ENCODE measurements around the gene OSBP. TPM values are rescaled to one million over a fixed set of nuclear protein-coding genes. Genes with fewer than 3 reads are reported as not detected.

Gene OSBP
- total RNA-seq, 1 experiment from 2014 or later = 35.3 TPM

GRCh38 chr11:59558270-59558643, 57.3 kb downstream of the OSBP start:
- BruUV-seq (replicated peaks) = no TSS peak
- Histone ChIP-seq H3K27me3 (ENCODE audit: control insufficient read depth, insufficient read depth, low read length) (no peaks in the 10 kb centered on the region), H3K36me3 (ENCODE audit: control insufficient read depth, insufficient read depth, low read length) (no peaks in the 10 kb centered on the region), H3K9me3 (ENCODE audit: control insufficient read depth, insufficient read depth, low read depth, low read length) (no peaks in the 10 kb centered on the region), H3K4me1 (ENCODE audit: control insufficient read depth, insufficient read depth, low read length) (peaks cover 3% of the 10 kb centered on the region; the same call in 1 of the 2 replicates), H3K4me3 (ENCODE audit: low read depth in 2 of 2, low read length in 2 of 2) (peak overlapping the region; percentile 46 to 96), H3K27ac (ENCODE audit: low read length) (peak overlapping the region; percentile 84)
- no peak for ATAC-seq
- no peak for DNase-seq (ENCODE audit: low read depth, low spot score)
- intact Hi-C loops (cut with micrococcal nuclease; ENCODE audit: unreplicated experiment) = loop anchor here (10.0 kb wide), 1 partner anchor 217 kb away; no protein-coding TSS in a partner anchor
- CTCF ChIA-PET = no interaction called here
- in situ Hi-C loops (cut with HindIII; ENCODE audit: low pct_unique_long_range_greater_than_20kb, low sequenced_read_pairs) = no loop called here
- POLR2A ChIA-PET = no interaction called here
- TF ChIP-seq TCF7L2 (IDR thresholded peaks at IDR 0.05; ENCODE audit: low read depth, low read length) (no peak), POLR2AphosphoS5 (IDR thresholded peaks at IDR 0.05; ENCODE audit: low read depth, low read length) (no peak), CTCF (IDR thresholded peaks at IDR 0.05) (no peak), REST (IDR thresholded peaks at IDR 0.05; ENCODE audit: insufficient read depth in 1 of 2, low read depth in 2 of 2, low read length in 1 of 2) (no peak), SIN3A (IDR thresholded peaks at IDR 0.05; ENCODE audit: borderline replicate concordance, insufficient read depth, low read depth, low read length) (no peak)

GRCh38 chr11:59556917-59557348, 58.6 kb downstream of the OSBP start:
- in situ Hi-C loops (cut with HindIII; ENCODE audit: low pct_unique_long_range_greater_than_20kb, low sequenced_read_pairs) (no loop called here), intact Hi-C loops (cut with micrococcal nuclease; ENCODE audit: unreplicated experiment) (loop anchor here (10.0 kb wide), 1 partner anchor 218 kb away; no protein-coding TSS in a partner anchor)
- ATAC-seq = peak; percentile 18
- no peaks in the 10 kb centered on the region for H3K9me3 ChIP-seq (ENCODE audit: control insufficient read depth, insufficient read depth, low read depth, low read length)
- H3K27ac ChIP-seq (ENCODE audit: low read length) = peak overlapping the region; percentile 81
- BruUV-seq (replicated peaks) = no TSS peak
- H3K27me3 ChIP-seq (ENCODE audit: control insufficient read depth, insufficient read depth, low read length) = no peaks in the 10 kb centered on the region
- TF ChIP-seq REST (IDR thresholded peaks at IDR 0.05; ENCODE audit: insufficient read depth in 1 of 2, low read depth in 2 of 2, low read length in 1 of 2) = no peak
- TF ChIP-seq SIN3A (IDR thresholded peaks at IDR 0.05; ENCODE audit: borderline replicate concordance, insufficient read depth, low read depth, low read length) = no peak
- no peak for TF ChIP-seq TCF7L2 (IDR thresholded peaks at IDR 0.05; ENCODE audit: low read depth, low read length)
- no peak for TF ChIP-seq POLR2AphosphoS5 (IDR thresholded peaks at IDR 0.05; ENCODE audit: low read depth, low read length)
- ChIA-PET CTCF (interaction anchor here (0.6 kb wide), 1 partner anchor 20 kb away, joined by 3 read pairs; no protein-coding TSS in a partner anchor), POLR2A (no interaction called here)
- no peaks in the 10 kb centered on the region for H3K36me3 ChIP-seq (ENCODE audit: control insufficient read depth, insufficient read depth, low read length)
- peak overlapping the region; percentile 65 to 96 for H3K4me3 ChIP-seq (ENCODE audit: low read depth in 2 of 2, low read length in 2 of 2)
- DNase-seq (ENCODE audit: low read depth, low spot score) = no peak
- H3K4me1 ChIP-seq (ENCODE audit: control insufficient read depth, insufficient read depth, low read length) = peaks cover 8% of the 10 kb centered on the region; the same call in 1 of the 2 replicates

Measured in Panc1 (cell line).